Measurements from ENCODE around the gene SHCBP1.

Gene SHCBP1, protein sequence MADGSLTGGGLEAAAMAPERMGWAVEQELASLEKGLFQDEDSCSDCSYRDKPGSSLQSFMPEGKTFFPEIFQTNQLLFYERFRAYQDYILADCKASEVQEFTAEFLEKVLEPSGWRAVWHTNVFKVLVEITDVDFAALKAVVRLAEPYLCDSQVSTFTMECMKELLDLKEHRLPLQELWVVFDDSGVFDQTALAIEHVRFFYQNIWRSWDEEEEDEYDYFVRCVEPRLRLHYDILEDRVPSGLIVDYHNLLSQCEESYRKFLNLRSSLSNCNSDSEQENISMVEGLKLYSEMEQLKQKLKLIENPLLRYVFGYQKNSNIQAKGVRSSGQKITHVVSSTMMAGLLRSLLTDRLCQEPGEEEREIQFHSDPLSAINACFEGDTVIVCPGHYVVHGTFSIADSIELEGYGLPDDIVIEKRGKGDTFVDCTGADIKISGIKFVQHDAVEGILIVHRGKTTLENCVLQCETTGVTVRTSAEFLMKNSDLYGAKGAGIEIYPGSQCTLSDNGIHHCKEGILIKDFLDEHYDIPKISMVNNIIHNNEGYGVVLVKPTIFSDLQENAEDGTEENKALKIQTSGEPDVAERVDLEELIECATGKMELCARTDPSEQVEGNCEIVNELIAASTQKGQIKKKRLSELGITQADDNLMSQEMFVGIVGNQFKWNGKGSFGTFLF

GRCh38 chr16:46621006-46621933, at the start of gene SHCBP1:
TSS of gene SHCBP1 (minus strand) at chr16:46621379. CDS start at chr16:46621359, 20 bp downstream.
- no peaks in the 10 kb centered on the region for H3K9me3 ChIP-seq (ENCODE audit: low read depth, low read length)
- peak within 1 kb of the TSS; percentile 75 for H3K9ac ChIP-seq (ENCODE audit: insufficient read length)
- peaks cover 6% of the 10 kb centered on the region; the same call in 1 of the 2 replicates for H3K36me3 ChIP-seq (ENCODE audit: insufficient read depth, low read length)
- H3K4me3 ChIP-seq: peak within 1 kb of the TSS; percentile 80
- TF ChIP-seq FOXP2 (optimal IDR thresholded peaks at IDR 0.05; ENCODE audit: control extremely low read depth, extremely low read length, insufficient read depth): no peak
- TF ChIP-seq POLR2AphosphoS5 (IDR thresholded peaks at IDR 0.05; ENCODE audit: borderline replicate concordance, low read depth, low read length): peak; percentile 61
- DNase-seq (ENCODE audit: low read depth, low spot score): no peak
- H3K27ac ChIP-seq: no peak within 1 kb of the TSS

- Histone ChIP-seq H3K9ac (ENCODE audit: insufficient read length) (no peak overlapping the region), H3K27ac (no peak overlapping the region), H3K4me3 (no peak overlapping the region), H3K9me3 (ENCODE audit: low read depth, low read length) (no peaks in the 10 kb centered on the region), H3K36me3 (ENCODE audit: insufficient read depth, low read length) (peaks cover 17% of the 10 kb centered on the region; the same call in 1 of the 2 replicates)
- no peak for DNase-seq (ENCODE audit: low read depth, low spot score)
- no peak for TF ChIP-seq EZH2 (IDR thresholded peaks at IDR 0.05)
- TF ChIP-seq POLR2AphosphoS5 (IDR thresholded peaks at IDR 0.05; ENCODE audit: borderline replicate concordance, low read depth, low read length): no peak
- TF ChIP-seq FOXP2 (optimal IDR thresholded peaks at IDR 0.05; ENCODE audit: control extremely low read depth, extremely low read length, insufficient read depth): no peak
Measured at GRCh38 chr16:46662123-46662522, 40.9 kb upstream of the SHCBP1 start.

DNA sequence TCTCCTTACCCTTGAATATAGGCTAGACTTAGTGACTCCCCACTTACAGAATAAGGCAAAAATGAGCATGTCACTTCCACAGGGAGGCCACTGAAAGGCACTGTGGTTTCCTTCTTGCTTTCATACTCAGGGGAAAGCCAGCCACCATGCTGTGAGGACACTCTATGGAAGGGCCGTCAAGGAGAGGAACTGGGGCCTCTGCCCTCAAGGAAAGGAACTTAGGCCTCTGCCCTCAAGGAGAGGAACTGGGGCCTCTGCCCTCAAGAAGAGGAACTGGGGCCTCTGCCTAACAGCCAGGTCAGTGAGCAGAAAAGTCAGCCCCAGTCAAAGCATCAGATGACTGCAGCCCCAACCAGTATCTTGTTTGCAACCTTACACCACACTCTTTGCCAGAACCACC, 37.7 kb upstream of the SHCBP1 start:
- Histone ChIP-seq H3K9me3 (ENCODE audit: low read depth, low read length) (no peaks in the 10 kb centered on the region), H3K27ac (no peak overlapping the region), H3K36me3 (ENCODE audit: insufficient read depth, low read length) (peaks cover 14% of the 10 kb centered on the region; the same call in 1 of the 2 replicates), H3K9ac (ENCODE audit: insufficient read length) (no peak overlapping the region), H3K4me3 (no peak overlapping the region)
- TF ChIP-seq EZH2 (IDR thresholded peaks at IDR 0.05) (no peak), POLR2AphosphoS5 (IDR thresholded peaks at IDR 0.05; ENCODE audit: borderline replicate concordance, low read depth, low read length) (no peak), FOXP2 (optimal IDR thresholded peaks at IDR 0.05; ENCODE audit: control extremely low read depth, extremely low read length, insufficient read depth) (no peak)
- no peak for DNase-seq (ENCODE audit: low read depth, low spot score)

DNA sequence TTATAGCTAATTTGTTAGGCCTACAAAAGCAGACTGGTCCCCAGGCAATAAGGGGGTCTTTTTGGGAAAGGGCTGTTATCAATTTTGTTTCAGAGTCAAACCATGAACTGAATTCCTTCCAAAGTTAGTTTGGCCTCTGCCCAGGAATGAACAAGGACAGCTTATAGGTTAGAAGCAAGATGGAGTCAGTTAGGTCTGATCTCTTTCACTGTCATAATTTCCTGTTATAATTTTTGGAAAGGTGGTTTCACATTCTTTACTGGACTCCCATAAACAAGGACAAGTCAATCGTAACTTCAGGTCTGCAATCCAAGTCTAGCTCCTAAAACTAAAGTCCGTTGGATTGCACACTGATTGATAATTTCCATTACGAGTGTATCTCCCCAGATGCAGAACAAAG, 30.1 kb upstream of the SHCBP1 start:
- DNase-seq (ENCODE audit: low read depth, low spot score): no peak
- Histone ChIP-seq H3K4me3 (no peak overlapping the region), H3K36me3 (ENCODE audit: insufficient read depth, low read length) (no peaks in the 10 kb centered on the region), H3K27ac (no peak overlapping the region), H3K9ac (ENCODE audit: insufficient read length) (no peak overlapping the region), H3K9me3 (ENCODE audit: low read depth, low read length) (no peaks in the 10 kb centered on the region)
- TF ChIP-seq POLR2AphosphoS5 (IDR thresholded peaks at IDR 0.05; ENCODE audit: borderline replicate concordance, low read depth, low read length) (no peak), EZH2 (IDR thresholded peaks at IDR 0.05) (no peak), FOXP2 (optimal IDR thresholded peaks at IDR 0.05; ENCODE audit: control extremely low read depth, extremely low read length, insufficient read depth) (no peak)

- Histone ChIP-seq H3K27ac (no peak overlapping the region), H3K4me3 (no peak overlapping the region), H3K9me3 (ENCODE audit: low read depth, low read length) (no peaks in the 10 kb centered on the region), H3K9ac (ENCODE audit: insufficient read length) (no peak overlapping the region), H3K36me3 (ENCODE audit: insufficient read depth, low read length) (no peaks in the 10 kb centered on the region)
- DNase-seq (ENCODE audit: low read depth, low spot score): no peak
- no peak for TF ChIP-seq EZH2 (IDR thresholded peaks at IDR 0.05)
- TF ChIP-seq FOXP2 (optimal IDR thresholded peaks at IDR 0.05; ENCODE audit: control extremely low read depth, extremely low read length, insufficient read depth): no peak
Measured at GRCh38 chr16:46650254-46650623, 29.1 kb upstream of the SHCBP1 start.

DNA sequence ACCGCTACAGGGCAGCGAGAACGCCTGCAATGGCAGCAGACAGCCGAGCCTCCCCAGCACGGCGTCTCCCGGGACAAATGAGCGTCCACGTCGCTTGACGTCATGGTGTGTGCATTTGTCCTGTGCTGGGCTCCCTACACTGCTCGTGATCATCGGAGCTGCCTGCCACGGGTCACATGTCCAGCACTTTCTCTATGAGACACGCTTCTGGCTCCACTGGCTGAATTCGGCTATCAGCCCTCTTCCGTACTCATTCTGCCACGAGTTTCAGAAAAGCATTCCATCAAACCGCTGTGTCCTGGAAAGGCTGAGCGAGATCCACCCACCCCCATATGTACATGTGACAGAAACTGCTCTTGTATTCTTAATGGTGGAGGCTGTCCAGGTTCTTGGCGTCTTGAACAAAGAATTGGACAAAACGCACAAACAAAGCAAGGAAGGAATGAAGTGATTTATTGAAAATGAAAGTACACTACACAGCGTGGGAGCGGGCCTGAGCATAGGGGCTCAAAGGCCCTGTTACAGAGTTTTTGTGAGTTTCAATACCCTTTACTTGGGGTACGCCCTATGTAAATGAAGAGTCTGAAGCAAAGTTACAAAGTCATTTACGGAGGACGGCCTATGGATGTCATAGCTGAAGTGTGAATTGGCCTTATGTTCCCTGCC, 28.5 kb upstream of the SHCBP1 start:
- no peak for TF ChIP-seq EZH2 (IDR thresholded peaks at IDR 0.05)
- no peak for TF ChIP-seq POLR2AphosphoS5 (IDR thresholded peaks at IDR 0.05; ENCODE audit: borderline replicate concordance, low read depth, low read length)
- no peak for TF ChIP-seq FOXP2 (optimal IDR thresholded peaks at IDR 0.05; ENCODE audit: control extremely low read depth, extremely low read length, insufficient read depth)
- H3K36me3 ChIP-seq (ENCODE audit: insufficient read depth, low read length): no peaks in the 10 kb centered on the region
- no peaks in the 10 kb centered on the region for H3K9me3 ChIP-seq (ENCODE audit: low read depth, low read length)
- DNase-seq (ENCODE audit: low read depth, low spot score): no peak
- H3K9ac ChIP-seq (ENCODE audit: insufficient read length): no peak overlapping the region
- H3K27ac ChIP-seq: no peak overlapping the region
- H3K4me3 ChIP-seq: no peak overlapping the region

DNA sequence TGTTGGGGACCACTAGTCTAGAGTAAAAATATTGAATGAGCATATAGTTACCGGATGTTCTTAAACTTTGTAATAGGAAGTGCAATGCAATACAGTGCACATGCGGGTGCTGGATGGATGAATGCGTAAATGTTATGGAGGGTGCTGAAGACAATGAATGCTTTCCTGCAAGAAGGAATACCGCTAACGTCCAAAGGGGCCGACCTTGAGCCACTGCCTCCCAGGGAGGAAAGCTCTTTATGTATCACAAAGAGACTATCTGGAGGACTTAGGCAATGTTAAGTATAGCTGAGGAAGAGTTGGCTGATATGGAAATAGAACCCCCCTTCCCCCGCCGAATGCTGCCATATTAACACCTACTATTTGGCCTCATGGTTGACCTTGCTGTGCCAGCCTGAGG, 27.5 kb upstream of the SHCBP1 start:
- no peak for DNase-seq (ENCODE audit: low read depth, low spot score)
- no peak for TF ChIP-seq EZH2 (IDR thresholded peaks at IDR 0.05)
- TF ChIP-seq FOXP2 (optimal IDR thresholded peaks at IDR 0.05; ENCODE audit: control extremely low read depth, extremely low read length, insufficient read depth): no peak
- no peak for TF ChIP-seq POLR2AphosphoS5 (IDR thresholded peaks at IDR 0.05; ENCODE audit: borderline replicate concordance, low read depth, low read length)
- H3K9ac ChIP-seq (ENCODE audit: insufficient read length): no peak overlapping the region
- no peaks in the 10 kb centered on the region for H3K36me3 ChIP-seq (ENCODE audit: insufficient read depth, low read length)
- H3K4me3 ChIP-seq: no peak overlapping the region
- no peaks in the 10 kb centered on the region for H3K9me3 ChIP-seq (ENCODE audit: low read depth, low read length)
- H3K27ac ChIP-seq: no peak overlapping the region
